CD14-positive monocyte (primary cell): ENCODE data around the gene MED12L. TPM values are rescaled to one million over a fixed set of nuclear protein-coding genes. Genes with fewer than 3 reads are reported as not detected.

ENCODE experiments used
- DNase-seq, 3 donors: peaks; one replicate each; pipeline ENCODE4 v3.0.0-alpha.2; 2011 to 2022
- H2AFZ ChIP-seq: 2 replicates; pipeline ENCODE4 v1.6.0; 2012; ENCODE audit warnings: mild to moderate bottlenecking, low read depth, low read length, inconsistent platforms; ENCODE audit not compliant: insufficient read depth, poor library complexity, severe bottlenecking
- H3K27ac ChIP-seq, 2 donors: 1 replicate in 1 of 2; 2 replicates in 1 of 2; pipeline ENCODE4 v1.5.1; 2012 to 2013; ENCODE audit warnings: low read length in 2 of 2, control low read depth in 1 of 2, inconsistent platforms in 1 of 2, low read depth in 1 of 2, mild to moderate bottlenecking in 1 of 2
- H3K27me3 ChIP-seq, 2 donors: one replicate each; pipeline versions ENCODE4 v1.6.0 to v1.6.1; 2011 to 2013; ENCODE audit warnings: low read length in 2 of 2; ENCODE audit not compliant: control insufficient read depth in 2 of 2, insufficient read depth in 2 of 2
- H3K36me3 ChIP-seq, 2 donors: replicated peaks in 1 of 2; 1 replicate in 1 of 2; 2 replicates in 1 of 2; pipeline versions ENCODE4 v1.5.1 to v1.6.1; 2012 to 2013; ENCODE audit warnings: low read length in 2 of 2, control low read depth in 1 of 2, inconsistent platforms in 1 of 2, mild to moderate bottlenecking in 1 of 2; ENCODE audit not compliant: insufficient read depth in 2 of 2, control insufficient read depth in 1 of 2
- H3K4me1 ChIP-seq, 2 donors: 1 replicate in 1 of 2; 2 replicates in 1 of 2; pipeline versions ENCODE4 v1.5.1 to v1.6.1; 2012 to 2013; ENCODE audit warnings: low read length in 2 of 2, control low read depth in 1 of 2, inconsistent platforms in 1 of 2, mild to moderate bottlenecking in 1 of 2, moderate library complexity in 1 of 2; ENCODE audit not compliant: insufficient read depth in 2 of 2, control insufficient read depth in 1 of 2
- H3K4me2 ChIP-seq: replicated peaks from 2 replicates; pipeline ENCODE3; 2012; ENCODE audit warnings: low read length, moderate library complexity, mild to moderate bottlenecking; ENCODE audit not compliant: poor library complexity, severe bottlenecking; ENCODE audit errors: extremely low read depth
- H3K4me3 ChIP-seq, 3 experiments: fragments of 200-600 bp in 1 of 3; sonication (generic) in 1 of 3; replicated peaks in 1 of 3; 1 replicate in 2 of 3; 2 replicates in 1 of 3; pipeline ENCODE4 v1.5.1; 2011 to 2013; ENCODE audit warnings: low read length in 3 of 3, mild to moderate bottlenecking in 3 of 3, control low read depth in 2 of 3, low read depth in 2 of 3, inconsistent platforms in 1 of 3, moderate library complexity in 1 of 3
- H3K79me2 ChIP-seq: 2 replicates; pipeline ENCODE4 v1.6.0; 2012; ENCODE audit warnings: mild to moderate bottlenecking, control low read depth, inconsistent platforms, low read length, moderate library complexity; ENCODE audit not compliant: insufficient read depth
- H3K9ac ChIP-seq: 2 replicates; pipeline ENCODE4 v1.6.0; 2017; ENCODE audit warnings: low read length, mild to moderate bottlenecking; ENCODE audit not compliant: insufficient read depth, poor library complexity, severe bottlenecking
- H3K9me3 ChIP-seq, 2 donors: replicated peaks in 1 of 2; 1 replicate in 1 of 2; 2 replicates in 1 of 2; pipeline versions ENCODE4 v1.5.1 to v1.6.1; 2012 to 2013; ENCODE audit warnings: low read length in 2 of 2, control low read depth in 1 of 2; ENCODE audit not compliant: control insufficient read depth in 1 of 2, insufficient read depth in 1 of 2
- H4K20me1 ChIP-seq: 2 replicates; pipeline ENCODE4 v1.6.0; 2012; ENCODE audit warnings: mild to moderate bottlenecking, low read length, control low read depth, moderate library complexity; ENCODE audit not compliant: insufficient read depth
- H3K27ac Mint-ChIP-seq, 7 donors: one replicate each; pipeline ENCODE4 v1.8.0; 2020; ENCODE audit warnings: mild to moderate bottlenecking in 7 of 7, mixed read lengths in 7 of 7, moderate library complexity in 6 of 7, inconsistent platforms in 2 of 7
- H3K27me3 Mint-ChIP-seq, 3 donors: one replicate each; pipeline ENCODE4 v1.8.0; 2021 to 2022; ENCODE audit warnings: low read depth in 3 of 3, mild to moderate bottlenecking in 3 of 3, mixed read lengths in 3 of 3, moderate library complexity in 3 of 3, inconsistent platforms in 1 of 3
- H3K36me3 Mint-ChIP-seq, 2 donors: one replicate each; pipeline ENCODE4 v1.8.0; 2020; ENCODE audit warnings: mixed read lengths in 2 of 2, inconsistent platforms in 1 of 2, mild to moderate bottlenecking in 1 of 2
- H3K4me1 Mint-ChIP-seq: one replicate; pipeline ENCODE4 v1.8.0; 2020; ENCODE audit warnings: mild to moderate bottlenecking, mixed read lengths
- H3K4me3 Mint-ChIP-seq, 2 donors: one replicate each; pipeline ENCODE4 v1.8.0; 2020; ENCODE audit warnings: mild to moderate bottlenecking in 2 of 2, mixed read lengths in 2 of 2, moderate library complexity in 1 of 2
- H3K9me3 Mint-ChIP-seq, 7 donors: one replicate each; pipeline ENCODE4 v1.8.0; 2020 to 2022; ENCODE audit warnings: mixed read lengths in 7 of 7, mild to moderate bottlenecking in 6 of 7, moderate library complexity in 6 of 7, inconsistent platforms in 2 of 7
- WGBS: methylation state at CpG from one replicate; pipeline ENCODE4 v1.1.5; 2013; ENCODE audit warnings: missing lambda C conversion rate; ENCODE audit not compliant: insufficient coverage; 5-methylcytosine and 5-hydroxymethylcytosine counted together
- intact Hi-C, 2 donors: fragments of 100-400 bp; cut with micrococcal nuclease; formaldehyde crosslinking; loops; one replicate each; pipeline versions ENCODE4 v1.15.0 to v1.15.1; 2023
- polyA plus RNA-seq, 3 donors: library from polyadenylated mRNA; depleted of rRNA in 1 of 3; unstranded in 2 of 3; stranded (reverse) in 1 of 3; fragments of 300-500 nt in 2 of 3; fragments of >200 nt in 1 of 3; fragmentation: Illumina TruSeq in 2 of 3; gene quantifications; 1 replicate in 2 of 3; 2 replicates in 1 of 3; pipeline ENCODE4 v1.2.3, GENCODE V29; 2012 to 2021
- TF ChIP-seq, protein P1 (sequence below): fragments of 200-600 bp; IDR thresholded peaks from one replicate; pipeline ENCODE4 v1.8.0; 2022; ENCODE audit warnings: antibody characterized with exemption, mild to moderate bottlenecking

MED12L gene
- polyA plus RNA-seq, 3 donors, result 0.12 to 0.29 TPM; not detected in 1

DNA sequence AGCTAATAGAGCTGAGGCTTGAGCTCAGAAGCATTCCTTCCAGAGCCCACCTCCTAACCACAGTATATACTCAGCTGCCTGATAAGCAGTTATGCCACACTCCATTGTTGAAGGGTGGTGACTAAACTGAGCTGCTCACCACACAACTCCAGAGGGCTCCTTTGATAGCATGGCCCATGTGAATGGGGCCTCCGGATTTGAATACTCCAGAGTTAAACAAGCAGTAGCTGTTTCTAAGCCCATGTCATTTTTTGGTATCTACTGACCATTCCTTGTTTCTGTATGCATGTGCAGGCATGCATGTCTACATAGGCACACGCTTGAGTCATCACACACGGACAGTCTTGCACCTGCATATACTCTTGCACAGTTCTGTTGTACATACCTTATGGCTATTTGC is 346.5 kb downstream of the MED12L start:
- intact Hi-C loops, result loop anchor here in 1 of 2 donors (10.0 kb wide), 1 partner anchor 403 kb away; no protein-coding TSS in a partner anchor
- DNase-seq, result no peak
- H2AFZ ChIP-seq, result no peak overlapping the region
- WGBS, result 94% methylated on average over 3 of the region's 3 CpGs
- no peaks in the 10 kb centered on the region for H3K9me3 ChIP-seq
- no peaks in the 10 kb centered on the region for H3K79me2 ChIP-seq
- H4K20me1 ChIP-seq, result no peaks in the 10 kb centered on the region
- no peaks in the 10 kb centered on the region for H3K4me1 ChIP-seq
- TF ChIP-seq, protein P1, sequence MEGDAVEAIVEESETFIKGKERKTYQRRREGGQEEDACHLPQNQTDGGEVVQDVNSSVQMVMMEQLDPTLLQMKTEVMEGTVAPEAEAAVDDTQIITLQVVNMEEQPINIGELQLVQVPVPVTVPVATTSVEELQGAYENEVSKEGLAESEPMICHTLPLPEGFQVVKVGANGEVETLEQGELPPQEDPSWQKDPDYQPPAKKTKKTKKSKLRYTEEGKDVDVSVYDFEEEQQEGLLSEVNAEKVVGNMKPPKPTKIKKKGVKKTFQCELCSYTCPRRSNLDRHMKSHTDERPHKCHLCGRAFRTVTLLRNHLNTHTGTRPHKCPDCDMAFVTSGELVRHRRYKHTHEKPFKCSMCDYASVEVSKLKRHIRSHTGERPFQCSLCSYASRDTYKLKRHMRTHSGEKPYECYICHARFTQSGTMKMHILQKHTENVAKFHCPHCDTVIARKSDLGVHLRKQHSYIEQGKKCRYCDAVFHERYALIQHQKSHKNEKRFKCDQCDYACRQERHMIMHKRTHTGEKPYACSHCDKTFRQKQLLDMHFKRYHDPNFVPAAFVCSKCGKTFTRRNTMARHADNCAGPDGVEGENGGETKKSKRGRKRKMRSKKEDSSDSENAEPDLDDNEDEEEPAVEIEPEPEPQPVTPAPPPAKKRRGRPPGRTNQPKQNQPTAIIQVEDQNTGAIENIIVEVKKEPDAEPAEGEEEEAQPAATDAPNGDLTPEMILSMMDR, result no peak
- no peaks in the 10 kb centered on the region for H3K27me3 Mint-ChIP-seq
- H3K36me3 Mint-ChIP-seq, result no peaks in the 10 kb centered on the region
- H3K27ac ChIP-seq, result no peak overlapping the region
- H3K9me3 Mint-ChIP-seq, result no peaks in the 10 kb centered on the region
- H3K36me3 ChIP-seq, result no peaks in the 10 kb centered on the region
- H3K4me2 ChIP-seq, result no peak overlapping the region
- H3K27ac Mint-ChIP-seq, result no peak overlapping the region
- no peaks in the 10 kb centered on the region for H3K4me1 Mint-ChIP-seq
- H3K27me3 ChIP-seq, result no peaks in the 10 kb centered on the region
- H3K9ac ChIP-seq, result no peak overlapping the region
- H3K4me3 Mint-ChIP-seq, result no peak overlapping the region
- H3K4me3 ChIP-seq, result no peak overlapping the region

DNA sequence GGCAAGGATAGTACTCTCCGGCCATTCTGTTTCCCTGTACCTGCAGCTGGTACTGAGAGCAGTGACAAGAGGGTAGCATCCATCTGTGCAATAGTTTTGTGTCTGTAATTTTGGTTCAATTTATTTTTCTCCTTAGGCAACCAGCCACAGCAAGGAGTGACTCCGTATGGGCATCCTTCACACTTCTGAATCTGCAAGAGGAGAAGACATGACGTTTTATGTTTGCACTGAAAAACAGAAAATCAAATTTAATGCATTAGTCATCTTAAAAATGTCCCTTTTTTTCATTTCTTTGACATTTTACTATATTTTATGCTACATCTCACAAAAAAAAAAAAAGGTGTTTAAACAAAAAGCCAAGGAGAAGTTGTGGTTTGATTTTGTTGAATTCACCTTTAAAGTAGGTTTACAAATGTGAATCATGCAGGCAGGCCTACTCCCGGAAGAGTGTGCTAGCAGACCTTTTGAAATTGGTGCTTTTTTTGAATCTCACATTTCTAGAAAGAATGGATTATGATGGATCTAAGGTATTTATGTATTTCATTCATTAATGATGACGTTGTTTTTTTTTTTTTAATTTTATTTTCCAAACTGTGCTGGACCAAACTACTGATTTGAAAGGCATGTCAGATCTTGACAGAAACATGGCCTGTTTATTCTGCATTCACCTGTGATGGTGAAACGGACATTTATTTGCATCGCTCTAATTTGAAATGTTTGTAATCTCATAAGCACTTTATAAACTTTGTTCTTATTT is 347.3 kb downstream of the MED12L start:
- H3K4me1 Mint-ChIP-seq, result no peaks in the 10 kb centered on the region
- Histone ChIP-seq H3K79me2 (no peaks in the 10 kb centered on the region), H3K27ac (no peak overlapping the region), H4K20me1 (no peaks in the 10 kb centered on the region), H3K36me3 (no peaks in the 10 kb centered on the region), H3K4me2 (no peak overlapping the region), H3K9me3 (no peaks in the 10 kb centered on the region), H3K4me3 (no peak overlapping the region), H2AFZ (no peak overlapping the region), H3K9ac (no peak overlapping the region), H3K27me3 (no peaks in the 10 kb centered on the region), H3K4me1 (no peaks in the 10 kb centered on the region)
- H3K27ac Mint-ChIP-seq, result no peak overlapping the region
- H3K9me3 Mint-ChIP-seq, result no peaks in the 10 kb centered on the region
- no peak for DNase-seq
- WGBS, result 90% methylated on average over 2 of the region's 7 CpGs
- no peak overlapping the region for H3K4me3 Mint-ChIP-seq
- no peaks in the 10 kb centered on the region for H3K27me3 Mint-ChIP-seq
- intact Hi-C loops, result loop anchor here in 1 of 2 donors (10.0 kb wide), 1 partner anchor 402 kb away; no protein-coding TSS in a partner anchor
- TF ChIP-seq, protein P1, result no peak
- H3K36me3 Mint-ChIP-seq, result no peaks in the 10 kb centered on the region
